Amniotic stem cell (primary cell): ENCODE results near the gene TAGLN.
A peak's percentile ranks its signal among the peaks of the same experiment; 100 is the strongest.

Experiments
- DNase-seq: peaks from one replicate; lab custom pipeline; 2025; lab: John Stamatoyannopoulos, UW

The TAGLN gene

GRCh38 chr11:117230999-117231841 is 32.0 kb downstream of the TAGLN start:
- no peak for DNase-seq

- DNase-seq, result no peak
Measured at GRCh38 chr11:117231842-117232091, 32.6 kb downstream of the TAGLN start, which contains the start of gene PCSK7. Gene PCSK7 (minus strand): TSS chr11:117232073. CDS start chr11:117229844, 2,229 bp downstream.

GRCh38 chr11:117232092-117232878 is 33.1 kb downstream of the TAGLN start, which contains the start of gene RNF214:
Gene RNF214 (plus strand): TSS chr11:117232671. CDS start chr11:117234273, 1,602 bp downstream.
- peak; percentile 43 for DNase-seq

GRCh38 chr11:117232911-117233409 is 33.8 kb downstream of the TAGLN start:
- DNase-seq, result no peak

GRCh38 chr11:117238221-117238620 is 39.1 kb downstream of the TAGLN start:
- DNase-seq, result no peak

GRCh38 chr11:117239295-117239694 is 40.1 kb downstream of the TAGLN start:
- DNase-seq, result peak; percentile 59

GRCh38 chr11:117248341-117248740 is 49.2 kb downstream of the TAGLN start:
- DNase-seq, result no peak

GRCh38 chr11:117249571-117249970 is 50.4 kb downstream of the TAGLN start:
- no peak for DNase-seq

- no peak for DNase-seq
Measured at GRCh38 chr11:117251506-117251905, 52.3 kb downstream of the TAGLN start.

GRCh38 chr11:117255966-117256365 is 56.8 kb downstream of the TAGLN start:
- DNase-seq, result no peak

GRCh38 chr11:117256573-117256972 is 57.4 kb downstream of the TAGLN start:
- DNase-seq, result no peak
